K562 (cell line): ENCODE data around the gene DBT. TPM values are rescaled to one million over a fixed set of nuclear protein-coding genes. Genes with fewer than 3 reads are reported as not detected.

Experiments used
- EP400 ChIP-seq: fragments of 450-650 bp; IDR thresholded peaks from 2 replicates; pipeline ENCODE4 v1.6.1; 2017; ENCODE audit warnings: antibody characterized with exemption, mild to moderate bottlenecking, moderate library complexity
- IRF2 ChIP-seq: sonication (generic); formaldehyde crosslinking; IDR thresholded peaks from 2 replicates; pipeline ENCODE4 v1.8.1; 2022; ENCODE audit warnings: mild to moderate bottlenecking, missing genetic modification reagents
- JUND ChIP-seq, 2 experiments: IDR thresholded peaks; 2 replicates in 1 of 2; 3 replicates in 1 of 2; pipeline ENCODE4 v1.6.1; 2011; ENCODE audit warnings: borderline replicate concordance in 2 of 2, low read depth in 2 of 2, low read length in 2 of 2, improper control_type of control experiment in 1 of 2, missing biosample characterization in 1 of 2, missing genetic modification characterization in 1 of 2, missing genetic modification reagents in 1 of 2
- MTA1 ChIP-seq: fragments of 450-650 bp; IDR thresholded peaks from 2 replicates; pipeline ENCODE4 v1.6.1; 2017; ENCODE audit warnings: borderline replicate concordance
- MTF1 ChIP-seq: fragments of 250-450 bp; sonication (Bioruptor Pico); IDR thresholded peaks from 2 replicates; pipeline ENCODE4 v1.9.0; 2021; ENCODE audit warnings: moderate library complexity, mild to moderate bottlenecking, inconsistent platforms, borderline replicate concordance
- NR0B1 ChIP-seq: fragments of 450-650 bp; IDR thresholded peaks from one replicate; pipeline ENCODE4 v1.6.1; 2018; ENCODE audit warnings: mild to moderate bottlenecking, moderate library complexity; ENCODE audit not compliant: partially characterized antibody
- NR2C1 ChIP-seq, 2 experiments: fragments of 450-650 bp; IDR thresholded peaks; 2 replicates each; pipeline ENCODE4 v1.6.1; 2017; ENCODE audit warnings: mild to moderate bottlenecking in 2 of 2, antibody characterized with exemption in 1 of 2, inconsistent platforms in 1 of 2, missing compliant biosample characterization in 1 of 2, missing genetic modification characterization in 1 of 2
- PHF21A ChIP-seq: fragments of 450-650 bp; IDR thresholded peaks from 2 replicates; pipeline ENCODE4 v1.6.1; 2017; ENCODE audit warnings: low read depth, borderline replicate concordance
- POLR2B ChIP-seq: fragments of 450-650 bp; IDR thresholded peaks from 2 replicates; pipeline ENCODE4 v1.6.1; 2018; ENCODE audit warnings: low read depth; ENCODE audit not compliant: partially characterized antibody
- SAP30 ChIP-seq: fragments of 200-600 bp; sonication (generic); IDR thresholded peaks from 2 replicates; pipeline ENCODE4 v1.6.1; 2012; ENCODE audit warnings: borderline replicate concordance, low read depth, mild to moderate bottlenecking, moderate library complexity, low read length, control low read depth, inconsistent platforms; ENCODE audit not compliant: insufficient read depth, poor library complexity, severe bottlenecking
- SMC3 ChIP-seq: conservative IDR thresholded peaks from 2 replicates; pipeline ENCODE4 v1.6.1; 2011; ENCODE audit warnings: low read depth, low read length, improper control_type of control experiment; ENCODE audit not compliant: insufficient read depth
- SP2 ChIP-seq: IDR thresholded peaks from 2 replicates; pipeline ENCODE4 v1.6.1; 2011; ENCODE audit warnings: mild to moderate bottlenecking, low read depth, low read length, moderate library complexity; ENCODE audit not compliant: poor library complexity, severe bottlenecking; ENCODE audit errors: extremely low read depth
- TAF9B ChIP-seq: fragments of 450-650 bp; IDR thresholded peaks from 2 replicates; pipeline ENCODE4 v1.6.1; 2018; ENCODE audit warnings: mild to moderate bottlenecking; ENCODE audit not compliant: partially characterized antibody
- TFAP4 ChIP-seq: sonication (generic); formaldehyde crosslinking; IDR thresholded peaks from 2 replicates; pipeline ENCODE4 v1.8.0; 2022; ENCODE audit warnings: missing genetic modification reagents, mild to moderate bottlenecking, moderate library complexity, borderline replicate concordance
- ZNF316 ChIP-seq: fragments of 450-650 bp; IDR thresholded peaks from 2 replicates; pipeline ENCODE4 v1.6.1; 2016
- ZNF511 ChIP-seq: sonication (generic); formaldehyde crosslinking; IDR thresholded peaks from 2 replicates; pipeline ENCODE4 v1.8.0; 2022; ENCODE audit warnings: mild to moderate bottlenecking, missing genetic modification reagents
- polyA plus RNA-seq, 8 experiments: library from polyadenylated mRNA; depleted of rRNA in 4 of 8; stranded (reverse) in 5 of 8; unstranded in 3 of 8; fragments of >200 nt; fragmentation: Nextera tagmentation in 2 of 8; fragmentation: Illumina TruSeq in 1 of 8; extraction: Ambion mirVana in 2 of 8; extraction: Trizol in 1 of 8; gene quantifications; 2 replicates each; pipeline versions ENCODE4 v1.2.1 to v1.2.3, GENCODE V29; 2011 to 2014; ENCODE audit warnings: inconsistent platforms in 1 of 8, missing spikeins in 1 of 8
- total RNA-seq, 7 experiments: library from RNA; depleted of rRNA in 6 of 7; stranded (reverse); fragments of >200 nt in 6 of 7; fragmentation: Illumina TruSeq in 2 of 7; extraction: Trizol in 2 of 7; gene quantifications; 2 replicates each; pipeline versions ENCODE4 v1.2.1 to v1.2.3, GENCODE V29; 2011 to 2021; ENCODE audit warnings: low replicate concordance in 1 of 7
- TF ChIP-seq, protein P1 (sequence below), 3 experiments: fragments of 200-800 bp in 1 of 3; fragments of 250-450 bp in 1 of 3; fragments of 450-650 bp in 1 of 3; sonication (Bioruptor Pico) in 1 of 3; sonication (Bioruptor generic) in 1 of 3; formaldehyde crosslinking in 1 of 3; IDR thresholded peaks; 2 replicates each; pipeline versions ENCODE4 v1.6.1 to v1.8.0; 2016 to 2022; ENCODE audit warnings: mild to moderate bottlenecking in 2 of 3, missing genetic modification characterization in 2 of 3, missing compliant biosample characterization in 1 of 3, moderate library complexity in 1 of 3

DBT gene
- total and polyA plus RNA-seq, 9 of the 15 experiments (the other 6 are each of a cell fraction or from before 2014, with no cell fraction given), result 2.7 to 13.5 (median 7.3) TPM

DNA sequence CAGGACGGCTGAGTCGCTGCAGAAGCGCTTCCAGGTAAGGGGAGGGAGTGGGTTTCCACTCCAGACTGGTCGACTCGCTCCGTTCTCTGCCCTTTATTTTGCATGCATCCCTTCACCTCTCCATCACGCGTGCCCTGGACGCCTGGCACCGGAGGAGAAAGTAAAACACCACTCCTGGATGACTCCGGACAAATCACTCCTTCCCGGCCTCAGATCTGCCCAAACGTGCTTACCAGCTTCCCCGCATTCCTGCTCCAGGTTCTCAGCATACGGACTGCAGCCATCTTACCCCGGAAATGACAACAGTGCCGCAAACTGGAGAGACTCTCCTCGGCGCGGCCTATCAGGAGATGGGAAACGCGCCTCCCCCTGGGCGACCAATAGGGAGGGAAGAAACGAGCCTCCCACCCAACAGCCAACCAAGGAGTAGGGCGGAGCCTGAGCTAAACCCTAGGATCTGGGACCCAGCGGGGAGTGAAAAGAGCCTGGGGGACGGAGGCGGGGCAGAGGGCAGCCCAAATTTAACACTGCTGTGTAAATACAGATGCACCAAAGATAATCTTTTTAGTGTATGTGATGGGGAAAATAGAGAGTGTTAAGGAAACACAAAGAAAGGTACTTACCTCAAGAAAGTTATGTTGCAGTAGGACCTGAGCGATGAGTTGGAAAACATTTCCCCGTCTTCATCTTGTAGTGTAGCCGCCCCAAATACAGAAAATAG lies at the start of gene DBT (continued):
- TF ChIP-seq NR0B1 (no peak), PHF21A (no peak; the same call in 1 of the 2 replicates), TFAP4 (peak; percentile 73; the same call in 1 of the 2 replicates), MTA1 (peak; percentile 43; the same call in 1 of the 2 replicates), SP2 (peak; percentile 26), NR2C1 (IDR thresholded peaks at IDR 0.05) (no peak; the same call in 1 of the 2 replicates), NR2C1 (tag; IDR thresholded peaks at IDR 0.05) (no peak), SAP30 (peak; percentile 75), JUND (IDR thresholded peaks at IDR 0.05; ENCODE audit: borderline replicate concordance, low read depth, low read length) (peak; percentile 79), JUND (tag; IDR thresholded peaks at IDR 0.05; ENCODE audit: borderline replicate concordance, low read depth, low read length) (no peak; the same call in 2 of the 3 replicates), SMC3 (0 out of 2 replicates have a peak, but pooled peaks have one; percentile 4), MTF1 (CRISPR knock-in tag) (no peak), IRF2 (CRISPR knock-in tag) (no peak), TAF9B (peak; percentile 96), ZNF511 (CRISPR knock-in tag) (peak; percentile 77; the same call in 1 of the 2 replicates), POLR2B (peak; percentile 98), EP400 (peak; percentile 81), ZNF316 (no peak)
- TF ChIP-seq, protein P1, sequence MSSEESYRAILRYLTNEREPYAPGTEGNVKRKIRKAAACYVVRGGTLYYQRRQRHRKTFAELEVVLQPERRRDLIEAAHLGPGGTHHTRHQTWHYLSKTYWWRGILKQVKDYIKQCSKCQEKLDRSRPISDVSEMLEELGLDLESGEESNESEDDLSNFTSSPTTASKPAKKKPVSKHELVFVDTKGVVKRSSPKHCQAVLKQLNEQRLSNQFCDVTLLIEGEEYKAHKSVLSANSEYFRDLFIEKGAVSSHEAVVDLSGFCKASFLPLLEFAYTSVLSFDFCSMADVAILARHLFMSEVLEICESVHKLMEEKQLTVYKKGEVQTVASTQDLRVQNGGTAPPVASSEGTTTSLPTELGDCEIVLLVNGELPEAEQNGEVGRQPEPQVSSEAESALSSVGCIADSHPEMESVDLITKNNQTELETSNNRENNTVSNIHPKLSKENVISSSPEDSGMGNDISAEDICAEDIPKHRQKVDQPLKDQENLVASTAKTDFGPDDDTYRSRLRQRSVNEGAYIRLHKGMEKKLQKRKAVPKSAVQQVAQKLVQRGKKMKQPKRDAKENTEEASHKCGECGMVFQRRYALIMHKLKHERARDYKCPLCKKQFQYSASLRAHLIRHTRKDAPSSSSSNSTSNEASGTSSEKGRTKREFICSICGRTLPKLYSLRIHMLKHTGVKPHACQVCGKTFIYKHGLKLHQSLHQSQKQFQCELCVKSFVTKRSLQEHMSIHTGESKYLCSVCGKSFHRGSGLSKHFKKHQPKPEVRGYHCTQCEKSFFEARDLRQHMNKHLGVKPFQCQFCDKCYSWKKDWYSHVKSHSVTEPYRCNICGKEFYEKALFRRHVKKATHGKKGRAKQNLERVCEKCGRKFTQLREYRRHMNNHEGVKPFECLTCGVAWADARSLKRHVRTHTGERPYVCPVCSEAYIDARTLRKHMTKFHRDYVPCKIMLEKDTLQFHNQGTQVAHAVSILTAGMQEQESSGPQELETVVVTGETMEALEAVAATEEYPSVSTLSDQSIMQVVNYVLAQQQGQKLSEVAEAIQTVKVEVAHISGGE (CRISPR knock-in tag; IDR thresholded peaks at IDR 0.05), result 0 out of 6 replicates have a peak, but pooled peaks of 1 of the 3 experiments have one; percentile 53
